B cell (primary cell): ENCODE results near the gene MYO16.

Experiments
- CTCF ChIP-seq: fragments of 200-600 bp; IDR thresholded peaks from one replicate; pipeline ENCODE4 v1.8.0; 2022; ENCODE audit warnings: antibody characterized with exemption, mild to moderate bottlenecking
- EZH2 ChIP-seq: IDR thresholded peaks from 2 replicates; pipeline ENCODE4 v1.6.1; 2012; ENCODE audit warnings: borderline replicate concordance, low read depth, mild to moderate bottlenecking, moderate library complexity, low read length; ENCODE audit not compliant: insufficient read depth, poor library complexity, severe bottlenecking

GRCh38 chr13:109244566-109244965 is 615.2 kb downstream of the MYO16 start:
- no peak for TF ChIP-seq CTCF
- no peak for TF ChIP-seq EZH2
